Activated CD4-positive, alpha-beta T cell treated with anti-CD3 and anti-CD28 coated beads for 24 hours (primary cell): ENCODE data around the gene GSTA5.
"Not testable (repeated sequence)": the region's sequence is repeated elsewhere in the genome, so short reads cannot be mapped to it uniquely, and the experiment has no call there.

ENCODE experiments used
- DNase-seq, 2 donors: peaks; one replicate each; pipeline ENCODE4 v3.0.0-alpha.2; 2020; ENCODE audit warnings: low read depth in 2 of 2

Gene GSTA5

DNA sequence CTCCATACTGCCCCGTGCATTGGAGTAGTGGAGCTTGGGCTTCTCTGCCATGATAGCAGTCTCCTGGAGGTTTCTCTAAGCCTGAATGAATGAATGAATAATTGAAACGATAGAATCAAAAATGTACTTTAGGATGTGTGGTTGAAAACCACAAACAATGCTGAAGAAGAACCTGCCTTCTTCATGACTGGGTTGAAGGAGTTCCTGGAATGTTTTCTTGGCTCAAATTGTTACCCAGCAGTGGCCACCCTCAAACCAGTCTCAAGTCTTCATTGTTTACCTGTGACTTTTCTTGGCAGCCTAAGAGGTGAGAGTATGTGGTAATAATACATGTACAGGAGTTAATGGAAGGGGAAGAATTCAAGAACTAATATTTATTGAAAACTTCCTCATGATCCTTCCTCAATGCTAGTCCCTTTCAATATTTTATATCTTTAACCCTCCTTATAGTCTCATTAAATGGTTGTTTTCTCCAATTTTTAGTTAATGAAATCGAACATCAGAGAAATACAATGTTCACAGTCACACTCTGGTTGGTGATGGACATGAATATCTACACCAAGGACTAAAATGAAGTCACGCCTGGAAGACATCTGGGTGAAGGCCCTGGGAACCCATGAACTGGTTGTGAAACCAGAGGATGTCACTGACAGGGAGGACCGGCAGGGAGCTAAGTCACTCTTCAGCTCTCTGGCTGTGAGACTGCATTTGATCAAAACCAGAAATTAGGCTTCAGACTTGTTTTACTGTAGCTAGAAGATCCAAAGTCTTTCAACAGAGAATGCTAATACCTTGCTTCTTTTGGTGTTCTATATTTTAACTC lies at the start of gene GSTA5:
GSTA5 (minus strand) TSS at position 51 of the 823 bp plus-strand sequence.
- DNase-seq = no peak

DNA sequence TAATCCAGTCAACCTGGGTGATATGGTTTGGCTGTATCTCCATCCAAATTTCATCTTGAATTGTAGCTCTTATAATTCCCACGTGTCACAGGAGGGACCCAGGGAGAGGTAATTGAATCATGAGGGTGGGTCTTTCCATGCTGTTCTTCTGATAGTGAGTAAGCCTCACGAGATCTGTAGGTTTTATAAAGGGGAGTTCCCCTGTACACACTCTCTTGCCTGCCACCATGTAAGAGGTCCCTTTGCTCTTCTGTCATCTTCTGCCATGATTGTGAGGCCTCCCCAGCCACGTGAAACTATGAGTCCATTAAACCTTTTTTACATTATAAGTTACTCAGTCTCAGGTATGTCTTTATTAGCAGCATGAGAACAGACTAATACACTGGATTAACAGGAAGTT lies 49.4 kb upstream of the GSTA5 start:
- no peak for DNase-seq

- DNase-seq = no peak
Observed at GRCh38 chr6:52887910-52888524, 47.4 kb upstream of the GSTA5 start.

DNA sequence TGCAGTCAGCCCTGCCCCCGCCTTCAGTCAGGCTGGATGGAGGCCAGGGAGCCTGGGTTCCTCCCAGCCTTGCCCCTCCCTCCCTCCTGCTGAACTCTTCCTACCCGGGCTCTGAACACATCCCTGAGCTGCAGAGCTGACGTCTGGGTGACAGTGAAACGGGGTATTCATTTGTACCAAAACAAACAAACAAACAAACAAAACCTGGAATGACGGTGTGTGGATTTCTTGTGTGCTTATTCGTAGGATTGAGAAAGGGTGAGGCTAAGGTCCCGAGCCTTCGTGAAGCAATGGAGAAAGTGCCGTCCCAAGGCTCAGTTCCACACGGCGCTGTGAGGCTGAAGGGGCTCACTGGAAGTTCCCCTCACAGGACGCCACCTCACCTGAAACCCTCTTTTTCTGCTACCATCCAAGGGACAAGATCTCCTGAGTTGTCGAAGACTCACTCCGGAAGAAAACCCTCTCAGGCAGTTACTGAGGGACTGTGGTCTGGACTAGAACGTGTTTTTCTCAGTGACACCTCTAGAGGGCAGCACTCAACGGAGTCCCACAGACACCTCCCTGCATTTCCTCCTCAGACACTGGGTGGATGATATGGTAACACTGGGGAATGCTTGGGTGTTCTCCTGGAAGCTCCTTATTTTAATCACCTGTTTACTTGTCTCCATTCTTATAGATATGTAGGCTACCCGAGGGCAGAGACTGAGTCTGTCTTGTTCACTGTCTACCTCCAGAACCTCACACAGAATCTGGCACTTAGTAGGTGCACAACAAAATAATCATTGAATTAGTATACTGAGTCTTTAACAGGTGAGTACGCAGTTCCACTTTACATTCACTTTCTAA lies 41.6 kb upstream of the GSTA5 start:
- peak; percentile 33 to 63 for DNase-seq

GRCh38 chr6:52881662-52881995 lies 41.0 kb upstream of the GSTA5 start:
- no peak for DNase-seq

GRCh38 chr6:52877786-52878185 lies 37.2 kb upstream of the GSTA5 start:
- DNase-seq = no peak

DNA sequence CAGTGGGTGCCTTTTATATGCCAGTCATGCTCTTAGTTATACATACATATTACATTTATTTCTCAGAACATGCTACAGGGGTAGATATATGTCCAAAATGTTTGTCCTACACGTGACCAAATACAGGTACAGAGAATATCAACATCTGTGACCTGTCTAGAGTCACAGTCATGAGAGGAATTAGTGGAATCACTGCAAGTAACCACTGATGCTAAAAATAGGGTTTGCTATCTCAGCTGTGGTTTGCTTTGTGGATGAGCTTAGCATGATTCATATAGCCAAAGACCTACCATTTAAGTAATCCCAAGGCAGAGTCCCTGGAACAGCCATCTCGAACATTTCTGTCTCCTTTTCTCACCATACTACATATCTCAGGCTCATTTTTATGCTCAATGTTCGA lies 36.6 kb upstream of the GSTA5 start:
- no peak for DNase-seq

DNA sequence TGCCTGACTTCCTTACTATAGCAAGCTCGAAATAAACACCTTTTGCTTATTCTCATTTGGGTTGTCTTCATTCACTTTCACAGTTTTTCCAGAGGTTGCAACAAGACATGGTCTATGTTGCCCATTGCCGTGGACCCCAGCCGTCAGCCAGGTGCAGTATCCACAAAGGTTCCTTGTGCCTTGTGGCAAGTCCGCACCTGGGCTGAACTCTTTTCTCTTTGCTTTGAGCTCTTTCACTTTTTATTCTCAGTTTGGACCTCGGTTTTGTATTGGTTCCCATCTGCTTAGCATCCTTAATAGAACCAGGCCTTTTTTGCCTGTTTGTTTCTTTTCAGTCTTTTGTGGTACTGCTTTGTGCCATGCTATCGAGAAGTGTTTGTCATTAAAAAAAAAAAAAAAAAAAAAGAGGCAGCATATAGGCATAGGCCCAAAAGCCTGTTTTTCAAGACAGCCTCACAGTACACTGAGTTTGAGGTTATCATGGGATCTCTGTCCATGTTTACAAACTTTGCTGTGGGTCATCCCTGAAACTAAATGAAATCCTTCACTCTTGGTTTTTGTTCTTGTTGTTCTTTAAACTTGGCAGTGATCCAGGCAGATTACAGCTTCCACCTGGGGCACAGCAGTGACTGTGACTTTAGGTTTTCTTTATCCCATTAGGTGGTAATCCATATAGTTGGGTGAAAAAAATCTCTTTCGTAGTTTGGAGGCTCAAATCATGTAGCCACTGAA lies 35.6 kb upstream of the GSTA5 start:
- no peak for DNase-seq

- DNase-seq = no peak
Observed at GRCh38 chr6:52872031-52872430, 31.4 kb upstream of the GSTA5 start.

DNA sequence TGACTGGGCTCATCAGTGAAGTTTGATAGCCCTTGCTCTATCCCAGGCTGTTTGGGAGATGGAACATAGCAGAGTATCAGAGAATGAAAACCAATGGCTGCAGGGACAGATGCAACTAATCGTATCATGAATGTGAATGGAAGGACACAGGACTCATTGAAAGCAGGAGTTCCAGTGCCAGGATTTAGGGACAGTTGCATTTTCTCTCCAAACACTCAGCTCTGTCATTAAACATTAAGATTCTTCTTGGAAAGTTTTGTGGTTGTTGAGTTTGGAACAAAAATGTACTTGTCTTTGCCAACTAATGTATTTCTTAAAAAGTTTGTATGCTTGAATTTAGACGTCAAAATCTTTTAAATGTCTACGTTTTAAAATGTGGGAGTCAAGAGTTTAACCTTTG lies 31.0 kb upstream of the GSTA5 start:
- no peak for DNase-seq

DNA sequence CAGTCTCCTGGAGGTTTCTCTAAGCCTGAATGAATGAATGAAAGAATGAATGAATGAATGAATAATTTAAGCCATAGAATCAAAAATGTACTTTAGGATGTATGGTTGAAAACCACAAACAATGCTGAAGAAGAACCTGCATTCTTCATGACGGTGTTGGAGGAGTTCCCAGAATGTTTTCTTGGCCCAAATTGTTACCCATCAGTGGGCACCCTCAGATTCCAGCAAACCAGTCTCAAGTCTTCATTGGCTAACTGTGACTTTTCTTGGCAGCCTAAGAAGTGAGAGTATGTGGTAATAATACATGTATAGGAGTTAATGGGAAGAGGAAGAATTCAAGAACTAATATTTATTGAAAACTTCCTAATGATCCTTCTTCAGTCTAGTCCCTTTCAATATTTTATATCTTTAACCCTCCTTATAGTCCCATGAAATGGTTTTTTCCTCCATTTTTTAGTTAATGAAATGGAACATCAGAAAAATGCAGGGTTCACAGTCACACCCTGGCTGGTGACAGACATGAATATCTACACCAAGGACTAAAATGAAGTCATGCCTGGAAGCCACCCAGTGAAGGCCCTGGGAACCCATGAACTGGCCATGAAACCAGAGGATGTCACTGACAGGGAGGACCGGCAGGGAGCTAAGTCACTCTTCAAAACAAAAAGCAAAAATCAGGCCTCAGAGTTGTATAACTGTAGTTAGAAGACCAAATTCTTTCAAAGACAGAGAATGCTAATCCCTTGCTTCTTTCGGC lies 29.9 kb upstream of the GSTA5 start:
- DNase-seq = not testable (repeated sequence)

DNA sequence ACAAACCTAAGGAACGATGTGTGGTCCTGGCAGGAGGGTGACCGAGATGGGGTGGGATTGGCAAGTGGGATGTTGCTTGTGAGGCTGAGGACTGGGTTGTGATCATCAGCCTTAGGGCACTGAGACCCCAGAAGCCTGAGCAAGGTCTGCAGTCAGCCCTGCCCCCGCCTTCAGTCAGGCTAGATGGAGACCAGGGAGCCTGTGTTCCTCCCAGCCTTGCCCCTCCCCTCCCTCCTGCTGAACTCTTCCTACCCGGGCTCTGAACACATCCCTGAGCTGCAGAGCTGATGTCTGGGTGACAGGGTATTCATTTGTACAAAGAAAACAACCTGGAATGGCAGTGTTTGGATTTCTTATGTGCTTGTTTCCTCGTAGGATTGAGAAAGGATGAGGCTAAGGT lies 28.3 kb upstream of the GSTA5 start:
- DNase-seq = not testable (repeated sequence)

- DNase-seq = no peak
Observed at GRCh38 chr6:52868240-52868639, 27.6 kb upstream of the GSTA5 start.

DNA sequence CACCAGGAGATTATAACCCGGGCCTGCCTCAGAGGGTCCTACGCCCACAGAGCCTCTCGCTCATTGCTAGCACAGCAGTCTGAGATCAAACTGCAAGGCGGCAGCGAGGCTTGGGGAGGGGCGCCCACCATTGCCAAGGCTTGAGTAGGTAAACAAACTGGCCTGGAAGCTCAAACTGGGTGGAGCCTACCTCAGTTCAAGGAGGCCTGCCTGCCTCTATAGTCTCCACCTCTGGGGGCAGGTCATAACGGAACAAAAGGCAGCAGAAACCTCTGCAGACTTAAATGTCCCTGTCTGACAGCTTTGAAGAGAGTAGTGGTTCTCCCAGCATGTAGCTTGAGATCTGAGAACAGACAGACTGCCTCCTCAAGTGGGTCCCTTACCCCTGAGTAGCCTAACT lies 20.5 kb upstream of the GSTA5 start:
- DNase-seq = not testable (repeated sequence)

- no peak for DNase-seq
Observed at GRCh38 chr6:52858416-52858815, 17.8 kb upstream of the GSTA5 start.

DNA sequence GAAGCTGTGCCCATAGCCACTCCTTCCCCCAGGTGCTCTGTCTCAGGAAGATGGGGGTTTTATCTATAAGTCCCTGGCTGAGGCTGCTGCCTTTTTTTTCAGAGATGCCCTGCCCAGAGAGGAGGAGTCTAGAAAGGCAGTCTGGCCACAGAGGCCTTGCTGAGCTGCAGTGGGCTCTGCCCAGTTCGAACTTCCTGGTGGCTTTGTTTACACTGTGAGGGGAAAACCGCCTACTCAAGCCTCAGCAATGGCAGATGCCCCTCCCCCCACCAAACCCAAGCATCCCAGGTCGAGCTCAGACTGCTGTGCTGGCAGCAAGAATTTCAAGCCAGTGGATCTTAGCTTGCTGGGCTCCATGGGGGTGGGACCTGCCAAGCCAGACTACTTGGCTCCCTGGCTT lies 15.5 kb upstream of the GSTA5 start:
- not testable (repeated sequence) for DNase-seq

DNA sequence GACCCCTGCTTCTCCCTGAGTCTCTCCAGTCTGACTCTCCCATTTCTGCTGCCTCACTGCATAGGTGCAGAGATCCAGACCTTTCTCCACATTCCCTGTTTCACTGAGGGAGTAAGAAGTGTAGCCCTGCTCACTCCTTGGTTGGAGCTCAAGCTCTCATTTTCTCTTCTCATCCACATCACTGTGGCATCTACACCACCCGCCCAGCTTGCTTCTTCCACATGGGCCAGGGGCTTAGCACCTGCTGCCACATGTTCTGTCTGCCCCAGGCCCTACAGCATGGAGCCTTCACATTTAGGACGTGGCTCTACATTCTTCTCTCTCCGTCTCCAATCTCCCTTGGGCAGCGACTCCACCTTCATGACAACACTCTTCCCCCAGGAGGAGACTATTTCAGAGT lies 8.5 kb upstream of the GSTA5 start:
- DNase-seq = no peak

DNA sequence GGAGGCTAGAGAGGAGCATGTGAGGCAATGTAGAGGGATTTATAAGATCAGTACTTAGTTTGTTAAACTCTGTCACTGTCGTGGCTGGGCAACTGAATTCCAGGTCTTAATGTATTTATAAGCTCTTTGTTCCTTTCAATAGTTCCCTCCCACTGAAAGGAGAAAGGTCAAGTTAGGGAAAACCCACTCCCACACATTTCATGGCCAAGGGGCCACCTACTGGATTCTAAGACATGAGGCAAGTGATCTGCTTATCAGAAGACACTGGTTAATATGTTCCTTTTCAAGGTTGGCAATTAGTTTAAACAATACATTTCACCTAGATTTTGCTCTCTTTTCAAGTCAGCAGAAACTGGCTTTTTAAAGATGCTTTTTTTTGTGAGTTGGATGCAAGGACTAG lies 5.4 kb upstream of the GSTA5 start:
- DNase-seq = no peak

DNA sequence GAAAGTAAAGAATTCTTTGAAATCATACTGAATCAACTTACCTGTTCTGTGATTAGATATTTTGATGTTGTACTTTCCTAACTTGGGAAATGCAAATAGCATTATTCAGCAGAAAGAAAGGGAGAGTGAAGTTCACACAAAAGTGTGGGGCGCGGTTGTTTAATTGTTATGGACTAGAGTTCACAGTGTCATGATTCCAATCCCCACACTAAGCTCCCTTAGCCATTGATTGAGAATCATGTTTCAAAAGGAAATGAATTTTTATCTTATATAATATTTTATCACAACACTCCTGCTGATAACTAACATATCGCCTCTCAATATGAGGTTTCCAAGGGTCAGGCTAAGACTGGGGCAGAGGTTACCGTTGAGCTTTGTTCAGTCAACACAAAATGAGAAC lies 3.0 kb upstream of the GSTA5 start:
- DNase-seq = no peak

GRCh38 chr6:52839124-52840055 lies 1.2 kb downstream of the GSTA5 start:
- peak; percentile 12 to 28 for DNase-seq
